OCI-LY7 (cell line): ENCODE data around the gene PTPRE. TPM values are rescaled to one million over a fixed set of nuclear protein-coding genes. Genes with fewer than 3 reads are reported as not detected.

ENCODE experiments used
- BruUV-seq: library from RNA; stranded (reverse); fragments of 400-500 nt; replicated peaks from 2 replicates; lab custom pipeline; 2021; lab: Mats Ljungman, UMichigan
- CTCF ChIA-PET: fragments of 300-600 bp; sonication (Branson Sonifier 250); formaldehyde crosslinking; loops from one replicate; lab custom pipeline; 2022; ENCODE audit warnings: antibody characterized with exemption; ENCODE audit not compliant: unreplicated experiment; lab: Charles Lee
- POLR2A ChIA-PET: fragments of 300-600 bp; sonication (Branson Sonifier 250); formaldehyde crosslinking; loops from one replicate; lab custom pipeline; 2022; ENCODE audit warnings: antibody characterized with exemption; lab: Charles Lee
- DNase-seq: peaks from one replicate; pipeline ENCODE4 v3.0.0-alpha.2; 2015; ENCODE audit warnings: low spot score
- H2AFZ ChIP-seq: fragments of 200-600 bp; sonication (generic), shearing (Covaris generic); 2 replicates; pipeline ENCODE4 v1.6.1; 2014; ENCODE audit warnings: mild to moderate bottlenecking, antibody characterized with exemption, low read length, moderate library complexity
- H3K27ac ChIP-seq: fragments of 200-600 bp; sonication (generic); 2 replicates; pipeline ENCODE4 v1.5.1; 2014; ENCODE audit warnings: mixed run types, low read depth, mild to moderate bottlenecking, moderate library complexity, low read length, inconsistent platforms; ENCODE audit not compliant: poor library complexity, severe bottlenecking
- H3K36me3 ChIP-seq: fragments of 200-600 bp; sonication (generic); 2 replicates; pipeline ENCODE4 v1.6.1; 2014; ENCODE audit warnings: mild to moderate bottlenecking, antibody characterized with exemption, low read length, moderate library complexity, mixed read lengths; ENCODE audit not compliant: insufficient read depth
- H3K4me1 ChIP-seq: fragments of 200-600 bp; sonication (generic); 2 replicates; pipeline ENCODE4 v1.5.1; 2014; ENCODE audit warnings: mild to moderate bottlenecking, low read length; ENCODE audit not compliant: insufficient read depth, poor library complexity, severe bottlenecking
- H3K4me2 ChIP-seq: fragments of 200-600 bp; sonication (generic); 2 replicates; pipeline ENCODE4 v1.6.1; 2014; ENCODE audit warnings: mild to moderate bottlenecking, low read length
- H3K4me3 ChIP-seq: fragments of 200-600 bp; sonication (generic); 2 replicates; pipeline ENCODE4 v1.5.1; 2014; ENCODE audit warnings: mild to moderate bottlenecking, low read depth, low read length; ENCODE audit not compliant: poor library complexity, severe bottlenecking
- H3K79me2 ChIP-seq: fragments of 200-600 bp; sonication (generic); 2 replicates; pipeline ENCODE4 v1.6.1; 2016; ENCODE audit warnings: low read depth, mild to moderate bottlenecking, low read length, moderate library complexity, mixed read lengths; ENCODE audit not compliant: insufficient read depth
- H3K9me2 ChIP-seq: fragments of 200-600 bp; sonication (generic); 2 replicates; pipeline ENCODE4 v1.6.1; 2016; ENCODE audit warnings: mild to moderate bottlenecking, low read length, mixed read lengths; ENCODE audit not compliant: insufficient read depth
- H3K9me3 ChIP-seq: fragments of 200-600 bp; sonication (generic); 2 replicates; pipeline ENCODE4 v1.6.1; 2014; ENCODE audit warnings: mild to moderate bottlenecking, mixed run types, low read length, mixed read lengths
- H4K20me1 ChIP-seq: fragments of 200-600 bp; sonication (generic); 2 replicates; pipeline ENCODE4 v1.6.1; 2014; ENCODE audit warnings: mild to moderate bottlenecking, antibody characterized with exemption, low read length, moderate library complexity, mixed read lengths; ENCODE audit not compliant: insufficient read depth
- EZH2phosphoT487 ChIP-seq: fragments of 200-600 bp; sonication (generic); IDR thresholded peaks from 2 replicates; pipeline ENCODE4 v1.6.1; 2018; ENCODE audit warnings: low read depth, borderline replicate concordance, mild to moderate bottlenecking, mixed run types, antibody characterized with exemption, low read length, moderate library complexity, mixed read lengths
- intact Hi-C: fragments of 100-400 bp; cut with micrococcal nuclease; formaldehyde crosslinking; loops from one replicate; pipeline ENCODE4 v1.10.0; 2022; ENCODE audit not compliant: unreplicated experiment
- total RNA-seq, 2 experiments: library from RNA; depleted of rRNA in 1 of 2; stranded (reverse); fragments of >200 nt in 1 of 2; shearing (Covaris generic) in 1 of 2; gene quantifications; 2 replicates each; pipeline ENCODE4 v1.2.3, GENCODE V29; 2014 to 2022
- TF ChIP-seq, protein P1 (sequence below): fragments of 200-600 bp; sonication (generic); conservative IDR thresholded peaks from 2 replicates; pipeline ENCODE4 v1.5.1; 2014; ENCODE audit warnings: mild to moderate bottlenecking, antibody characterized with exemption, low read length, moderate library complexity, mixed read lengths

The PTPRE gene
- total RNA-seq, 2 experiments from 2014 or later: 6.8 to 8.3 TPM

DNA sequence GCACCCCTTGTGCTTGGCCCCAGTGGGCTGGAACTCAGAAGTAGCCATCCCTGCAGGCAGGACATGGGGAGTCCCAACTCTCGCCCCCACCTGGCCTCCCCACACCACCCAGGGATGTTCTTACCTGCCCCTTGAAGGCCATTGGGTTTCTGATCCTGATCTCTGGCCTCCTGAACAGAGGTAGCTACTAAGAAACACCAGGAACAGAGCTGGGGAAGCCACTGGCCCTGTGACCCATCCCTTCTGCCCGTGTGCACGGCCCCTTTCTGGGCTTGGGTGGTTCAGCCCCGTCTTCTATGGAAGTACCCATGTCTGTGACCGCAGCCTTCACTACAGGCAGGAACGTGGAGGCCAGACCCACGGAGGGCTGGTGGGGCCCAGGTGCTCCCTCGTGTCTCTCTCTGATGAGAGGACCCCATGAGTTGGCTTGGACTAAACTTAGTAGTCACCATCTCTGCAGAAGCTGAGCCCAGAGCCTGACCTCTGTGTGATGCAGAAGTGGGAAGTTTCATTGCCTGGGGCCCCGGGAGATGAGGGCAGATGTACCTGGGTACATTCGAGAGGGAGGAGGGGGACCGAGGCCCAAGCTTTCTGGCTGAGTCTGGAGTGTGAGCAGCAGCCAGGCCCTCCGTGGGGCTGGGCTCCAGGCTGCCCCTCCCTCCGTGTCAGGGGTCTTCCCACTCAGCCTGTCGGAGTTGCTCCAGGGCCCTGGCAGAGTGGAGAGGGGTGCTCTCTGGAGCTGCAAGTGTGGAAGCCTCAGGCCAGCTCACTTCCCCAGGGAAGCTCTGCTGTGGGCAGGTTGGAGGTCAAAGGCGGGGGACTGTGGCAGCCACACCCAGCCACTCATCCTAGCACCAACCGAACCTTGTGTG is 138.3 kb downstream of the PTPRE start:
- H3K36me3 ChIP-seq: no peaks in the 10 kb centered on the region
- H3K79me2 ChIP-seq: no peaks in the 10 kb centered on the region
- no peaks in the 10 kb centered on the region for H3K9me3 ChIP-seq
- ChIA-PET POLR2A (interaction anchor here (0.7 kb wide), 1 partner anchor 18 kb away, joined by 4 read pairs; no protein-coding TSS in a partner anchor), CTCF (no interaction called here)
- peaks cover 34% of the 10 kb centered on the region for H3K4me1 ChIP-seq
- BruUV-seq: no TSS peak
- H3K4me3 ChIP-seq: no peak overlapping the region
- H2AFZ ChIP-seq: no peak overlapping the region
- no peaks in the 10 kb centered on the region for H3K9me2 ChIP-seq
- H3K4me2 ChIP-seq: no peak overlapping the region
- no peak for DNase-seq
- no peak for TF ChIP-seq EZH2phosphoT487
- TF ChIP-seq, protein P1, sequence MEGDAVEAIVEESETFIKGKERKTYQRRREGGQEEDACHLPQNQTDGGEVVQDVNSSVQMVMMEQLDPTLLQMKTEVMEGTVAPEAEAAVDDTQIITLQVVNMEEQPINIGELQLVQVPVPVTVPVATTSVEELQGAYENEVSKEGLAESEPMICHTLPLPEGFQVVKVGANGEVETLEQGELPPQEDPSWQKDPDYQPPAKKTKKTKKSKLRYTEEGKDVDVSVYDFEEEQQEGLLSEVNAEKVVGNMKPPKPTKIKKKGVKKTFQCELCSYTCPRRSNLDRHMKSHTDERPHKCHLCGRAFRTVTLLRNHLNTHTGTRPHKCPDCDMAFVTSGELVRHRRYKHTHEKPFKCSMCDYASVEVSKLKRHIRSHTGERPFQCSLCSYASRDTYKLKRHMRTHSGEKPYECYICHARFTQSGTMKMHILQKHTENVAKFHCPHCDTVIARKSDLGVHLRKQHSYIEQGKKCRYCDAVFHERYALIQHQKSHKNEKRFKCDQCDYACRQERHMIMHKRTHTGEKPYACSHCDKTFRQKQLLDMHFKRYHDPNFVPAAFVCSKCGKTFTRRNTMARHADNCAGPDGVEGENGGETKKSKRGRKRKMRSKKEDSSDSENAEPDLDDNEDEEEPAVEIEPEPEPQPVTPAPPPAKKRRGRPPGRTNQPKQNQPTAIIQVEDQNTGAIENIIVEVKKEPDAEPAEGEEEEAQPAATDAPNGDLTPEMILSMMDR: no peak
- H3K27ac ChIP-seq: no peak overlapping the region
- intact Hi-C loops: no loop called here
- 0 out of 2 replicates have a peak, but pooled peaks cover 5% of the 10 kb centered on the region for H4K20me1 ChIP-seq

- CTCF ChIA-PET: no interaction called here
These were observed 138.9 kb downstream of the PTPRE start for GRCh38 chr10:128045833-128046120.

More at GRCh38 chr10:128045833-128046120, 138.9 kb downstream of the PTPRE start:
- H3K4me3 ChIP-seq: no peak overlapping the region
- 0 out of 2 replicates have a peak, but pooled peaks cover 5% of the 10 kb centered on the region for H4K20me1 ChIP-seq
- no peak overlapping the region for H3K27ac ChIP-seq
- no peaks in the 10 kb centered on the region for H3K9me3 ChIP-seq
- no peaks in the 10 kb centered on the region for H3K79me2 ChIP-seq
- no peaks in the 10 kb centered on the region for H3K9me2 ChIP-seq
- POLR2A ChIA-PET: no interaction called here
- intact Hi-C loops: no loop called here
- no peak overlapping the region for H2AFZ ChIP-seq
- H3K36me3 ChIP-seq: no peaks in the 10 kb centered on the region
- no peak overlapping the region for H3K4me2 ChIP-seq
- H3K4me1 ChIP-seq: peaks cover 40% of the 10 kb centered on the region
- no peak for TF ChIP-seq EZH2phosphoT487
- TF ChIP-seq, protein P1: no peak
- no peak for DNase-seq
- BruUV-seq: no TSS peak
